ENCODE measurements around the gene SLX4IP.

GRCh38 chr20:10509376-10509775 lies 74.3 kb downstream of the SLX4IP start:
- TF ChIP-seq CTCF (IDR thresholded peaks at IDR 0.05 in 8 of 11, conservative IDR thresholded peaks at IDR 0.05 in 3 of 11) (no peak), POLR2A (IDR thresholded peaks at IDR 0.05) (no peak), POLR2AphosphoS5 (IDR thresholded peaks at IDR 0.05) (no peak)
